Measurements from ENCODE around the gene MEGF11.

The MEGF11 gene

DNA sequence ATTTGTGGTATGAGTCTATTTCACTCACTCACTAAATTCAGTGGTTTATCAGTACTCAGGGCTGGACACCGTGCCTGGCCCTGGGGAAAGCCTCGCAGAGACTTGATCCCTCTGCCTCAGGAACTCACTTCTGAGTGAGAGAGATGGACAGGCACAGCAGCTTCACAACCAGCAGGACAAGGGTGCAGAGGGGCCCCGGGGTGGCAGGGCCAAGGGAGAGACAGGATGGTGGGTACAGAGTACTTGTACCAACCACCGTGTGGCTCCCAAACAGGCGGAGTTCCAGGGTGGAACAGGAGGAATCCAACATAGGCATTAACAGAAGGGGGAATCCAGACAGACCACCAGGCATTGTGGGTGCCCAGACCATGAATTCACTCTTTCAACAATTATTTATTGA, 143.7 kb downstream of the MEGF11 start:
- no peak for DNase-seq

- DNase-seq, result no peak
Observed at GRCh38 chr15:66108483-66109265, 144.9 kb downstream of the MEGF11 start.

- DNase-seq, result no peak
Observed at GRCh38 chr15:66107070-66107469, 146.5 kb downstream of the MEGF11 start.

DNA sequence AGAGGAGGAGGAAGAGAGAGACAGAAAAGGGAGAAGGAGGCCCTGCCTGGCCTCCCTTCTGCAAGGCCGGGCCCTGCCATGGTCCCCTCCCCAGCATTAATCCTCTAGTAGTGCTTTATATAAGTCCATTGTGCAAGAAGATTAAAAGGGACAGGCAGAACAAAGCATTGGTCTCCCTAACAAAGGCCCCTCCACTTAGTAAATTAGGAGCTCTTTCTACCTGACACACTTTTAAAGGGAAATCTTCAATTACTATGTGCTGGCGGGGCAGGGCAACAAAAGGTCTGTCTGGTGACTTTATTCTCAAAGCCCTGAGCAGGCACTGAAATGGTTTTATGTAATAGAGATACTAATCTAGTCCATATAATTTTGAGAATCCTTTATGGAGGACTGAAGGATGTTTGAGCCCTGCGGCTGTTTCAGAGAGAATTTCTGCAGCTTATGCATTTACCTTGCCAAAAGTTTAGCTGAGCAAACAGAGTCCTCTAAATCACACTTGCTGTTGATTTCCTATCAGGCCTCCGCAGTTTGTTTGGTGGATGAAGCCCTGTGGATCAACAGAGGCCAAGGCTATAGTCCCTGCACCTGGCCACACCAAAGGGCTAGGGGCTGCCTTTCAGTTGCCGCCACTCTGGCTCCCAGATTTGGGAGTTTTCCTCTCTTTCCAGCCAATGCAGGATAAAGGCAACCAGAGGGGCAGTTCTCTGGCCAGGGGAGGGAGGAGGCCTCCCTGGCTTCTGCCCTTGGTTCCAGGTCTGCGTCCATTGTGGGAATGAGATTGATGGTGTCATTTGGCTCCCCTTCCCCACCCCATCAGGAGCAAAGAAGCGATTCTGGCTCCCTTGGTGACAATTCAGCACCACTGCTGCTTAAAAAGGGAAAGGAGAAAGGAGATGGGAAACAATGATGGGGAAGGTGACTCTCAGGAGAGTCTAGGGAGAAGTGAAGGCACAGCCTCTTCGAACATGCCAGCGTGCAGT, 148.0 kb downstream of the MEGF11 start:
- no peak for DNase-seq

- DNase-seq, result no peak
Observed at GRCh38 chr15:66103293-66103590, 150.3 kb downstream of the MEGF11 start.

GRCh38 chr15:66102563-66103292, 150.8 kb downstream of the MEGF11 start:
- DNase-seq, result no peak

DNA sequence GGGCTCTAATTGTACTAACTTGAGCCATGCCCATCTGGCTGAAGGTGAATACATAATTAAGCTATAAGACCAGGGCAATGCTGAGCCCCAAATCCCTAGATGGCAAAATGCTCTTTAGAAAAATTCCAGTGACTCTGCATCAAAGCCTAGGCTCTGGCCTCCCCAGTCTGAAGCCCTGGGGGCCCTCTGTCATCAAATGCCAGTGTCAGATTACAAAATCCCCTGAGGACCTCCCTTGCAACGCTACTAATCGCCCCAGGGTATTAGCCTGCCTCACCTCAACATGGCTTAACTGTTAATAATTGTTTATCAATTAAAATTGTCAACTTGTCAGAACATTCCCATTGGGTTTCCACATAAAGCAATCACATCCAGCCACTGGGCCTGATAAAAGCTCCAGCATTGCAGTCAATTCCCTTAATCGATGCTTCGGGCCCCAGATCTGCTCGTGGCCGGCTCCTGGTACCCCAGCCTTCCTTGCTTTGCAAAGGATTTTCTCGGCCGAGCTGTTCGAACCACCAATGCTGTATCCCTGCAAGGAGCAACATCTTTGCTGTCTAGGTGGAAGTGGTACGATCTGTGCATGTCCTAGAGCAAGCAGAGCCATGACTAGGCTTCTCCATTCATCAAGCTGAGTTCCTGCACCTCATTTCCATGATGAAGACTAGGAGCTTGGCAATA, 151.7 kb downstream of the MEGF11 start:
- no peak for DNase-seq

GRCh38 chr15:66100761-66101160, 152.8 kb downstream of the MEGF11 start:
- no peak for DNase-seq

DNA sequence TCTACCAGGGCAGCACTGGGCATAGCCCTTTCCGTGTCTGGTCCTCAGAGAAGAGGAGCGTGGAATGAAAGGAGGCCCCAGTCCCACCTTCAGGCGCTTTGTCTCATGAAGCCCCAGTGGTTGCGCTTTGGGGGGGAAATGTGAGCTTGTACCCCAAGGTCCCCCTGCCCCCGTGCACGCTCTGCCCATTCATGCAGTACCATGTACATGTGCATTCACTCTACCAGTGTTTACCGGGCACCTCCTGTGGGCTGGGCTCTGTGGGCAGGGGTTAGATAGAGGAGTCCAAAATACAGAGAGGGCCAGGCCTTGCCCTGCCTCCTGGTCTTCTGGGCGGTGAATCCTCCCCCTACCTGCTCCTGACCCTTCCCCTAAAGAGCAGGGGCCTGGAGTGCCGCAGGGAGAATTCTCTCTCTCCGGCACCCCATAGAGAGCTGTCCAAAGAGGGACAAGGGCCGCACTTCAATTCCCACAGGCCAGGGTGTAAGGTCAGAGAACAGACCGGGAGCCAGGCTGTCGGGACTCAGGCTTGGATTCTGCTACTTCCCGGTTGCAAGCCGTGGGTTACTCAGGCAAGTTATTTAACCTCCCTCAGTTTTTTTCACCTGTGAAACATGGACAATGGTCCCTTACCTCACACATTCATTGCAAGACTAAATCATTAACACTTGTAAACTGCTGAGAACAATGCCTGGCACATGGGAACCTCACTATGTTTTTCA, 153.4 kb downstream of the MEGF11 start:
- DNase-seq, result no peak

DNA sequence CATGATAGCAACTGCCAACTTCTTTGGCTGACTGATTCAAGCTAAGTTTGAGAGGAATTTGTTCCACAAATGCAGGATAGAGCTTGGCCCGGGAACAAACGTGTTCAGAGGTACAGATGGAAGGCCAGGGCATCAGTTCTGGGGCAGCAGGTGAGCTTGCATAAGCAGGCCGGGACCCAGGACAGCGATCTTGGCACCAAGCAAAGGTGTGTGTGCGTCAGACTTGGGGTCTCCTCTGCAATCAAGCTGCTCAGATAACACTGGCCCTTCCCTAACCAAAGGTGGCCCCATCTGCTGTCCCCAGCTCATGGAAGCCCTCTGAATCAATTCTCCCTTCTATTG, 155.6 kb downstream of the MEGF11 start:
- no peak for DNase-seq

GRCh38 chr15:66097151-66098021, 156.2 kb downstream of the MEGF11 start:
- DNase-seq, result no peak

DNA sequence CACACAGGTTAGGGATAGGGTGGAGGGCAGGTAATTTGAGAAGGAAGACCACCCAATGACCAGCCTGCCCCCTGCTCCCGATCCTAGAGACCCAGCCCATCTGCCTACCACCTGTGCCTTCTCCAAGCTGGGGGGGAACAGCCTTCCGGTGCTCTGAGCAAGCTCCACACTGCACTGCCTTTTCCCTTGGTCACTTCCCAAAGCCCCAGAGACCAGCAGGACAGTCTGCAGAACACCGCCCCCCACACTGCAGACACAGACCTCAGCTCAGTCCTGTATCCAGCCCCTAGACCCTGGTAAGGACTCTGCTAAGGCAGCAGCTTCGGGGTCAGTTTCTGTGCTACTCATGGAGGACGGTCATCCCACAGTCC, 156.9 kb downstream of the MEGF11 start:
- DNase-seq, result no peak

- no peak for DNase-seq
Observed at GRCh38 chr15:66095871-66096687, 157.5 kb downstream of the MEGF11 start.

DNA sequence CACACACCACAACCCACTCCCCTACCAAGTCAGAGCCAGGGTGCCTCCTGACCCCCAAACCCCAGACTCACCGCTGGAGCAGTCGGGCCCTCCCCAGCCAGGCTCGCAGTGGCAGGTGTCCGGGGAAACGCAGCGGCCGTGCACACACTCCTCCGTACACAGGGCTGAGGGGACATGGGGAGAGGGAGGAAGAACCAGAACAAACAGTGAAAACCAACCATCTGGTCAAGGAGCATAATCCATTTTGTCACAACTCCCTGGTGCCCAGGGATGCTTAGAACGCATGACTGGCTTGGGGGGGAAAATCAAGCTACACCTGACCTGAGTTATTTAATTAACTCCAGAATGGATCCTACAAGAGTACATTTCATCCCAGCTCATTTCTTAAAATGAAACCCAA, 159.2 kb downstream of the MEGF11 start:
- no peak for DNase-seq

- DNase-seq, result no peak
Observed at GRCh38 chr15:66092053-66093016, 161.2 kb downstream of the MEGF11 start.

DNA sequence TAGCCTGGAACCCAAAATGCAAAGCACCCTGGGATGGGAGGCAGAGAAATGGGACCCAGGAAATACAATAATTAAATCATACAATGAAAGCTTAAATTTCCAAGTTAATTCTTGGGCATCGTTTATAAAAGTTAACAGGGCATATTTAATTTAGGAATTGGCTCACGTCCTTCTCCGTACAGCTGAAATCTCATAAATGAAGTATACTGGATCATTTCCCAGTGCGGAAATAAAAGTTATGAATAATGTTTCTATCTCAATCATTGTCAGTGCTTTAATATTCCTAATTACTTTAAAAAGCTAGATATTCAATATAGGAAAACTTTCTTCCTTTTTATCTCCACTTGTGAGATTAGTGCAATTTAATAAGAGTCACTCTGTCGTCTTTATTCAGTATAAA, 164.0 kb downstream of the MEGF11 start:
- DNase-seq, result no peak

DNA sequence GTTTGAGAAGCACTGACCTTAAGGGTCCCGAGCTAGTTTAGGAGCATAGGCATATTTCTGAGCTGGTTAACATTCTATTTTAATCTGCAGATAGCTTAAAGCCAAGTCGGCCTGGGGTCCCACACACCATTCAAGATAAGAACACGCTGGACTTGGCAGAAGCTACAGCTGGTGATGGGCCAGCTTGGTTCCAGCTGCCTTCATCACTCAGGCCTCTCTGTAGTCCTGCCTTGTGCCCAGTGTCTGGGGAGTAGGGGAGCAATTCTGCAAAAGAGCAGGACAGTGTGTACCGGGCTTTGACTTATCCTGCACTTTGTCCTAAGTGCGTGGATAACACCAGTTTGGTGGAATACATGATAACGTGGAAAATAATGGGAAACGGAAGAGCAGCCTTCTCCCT, 164.5 kb downstream of the MEGF11 start:
- no peak for DNase-seq

GRCh38 chr15:66085128-66085527, 168.4 kb downstream of the MEGF11 start:
- DNase-seq, result no peak

- DNase-seq, result no peak
Observed at GRCh38 chr15:66084704-66085103, 168.8 kb downstream of the MEGF11 start.
